Mononuclear cell (primary cell): Measurements from ENCODE around the gene TMF1. TPM values are rescaled to one million over a fixed set of nuclear protein-coding genes. Genes with fewer than 3 reads are reported as not detected.
A peak's percentile ranks its signal among the peaks of the same experiment; 100 is the strongest.

Experiments
- H3K27me3 ChIP-seq: 2 replicates; pipeline ENCODE4 v1.6.0; 2011; ENCODE audit warnings: low read length, control low read depth; ENCODE audit not compliant: insufficient read depth
- H3K4me1 ChIP-seq: 2 replicates; pipeline ENCODE4 v1.5.1; 2011; ENCODE audit warnings: mild to moderate bottlenecking, low read length, control low read depth; ENCODE audit not compliant: insufficient read depth
- H3K4me3 ChIP-seq: 2 replicates; pipeline ENCODE4 v1.5.1; 2011; ENCODE audit warnings: mild to moderate bottlenecking, low read length, moderate library complexity
- H3K9me3 ChIP-seq: 2 replicates; pipeline ENCODE4 v1.5.1; 2011; ENCODE audit warnings: low read depth, mild to moderate bottlenecking, control low read depth, low read length
- total RNA-seq: library from RNA; depleted of rRNA; stranded (reverse); fragments of >200 nt; gene quantifications from one replicate; pipeline ENCODE4 v1.2.3, GENCODE V29; 2012

Gene TMF1
- total RNA-seq, 1 donor: 81.4 TPM

GRCh38 chr3:69058180-69058946, 6.2 kb upstream of the TMF1 start:
- Histone ChIP-seq H3K9me3 (no peaks in the 10 kb centered on the region), H3K27me3 (no peaks in the 10 kb centered on the region), H3K4me1 (peaks cover 16% of the 10 kb centered on the region), H3K4me3 (no peak overlapping the region)

GRCh38 chr3:69052472-69052898, 352 bp upstream of the TMF1 start:
- Histone ChIP-seq H3K4me3 (peak overlapping the region; percentile 77), H3K27me3 (no peaks in the 10 kb centered on the region), H3K9me3 (no peaks in the 10 kb centered on the region), H3K4me1 (peaks cover 25% of the 10 kb centered on the region)

- H3K9me3 ChIP-seq: no peaks in the 10 kb centered on the region
- H3K4me3 ChIP-seq: no peak overlapping the region
- peaks cover 25% of the 10 kb centered on the region for H3K4me1 ChIP-seq
- H3K27me3 ChIP-seq: no peaks in the 10 kb centered on the region
Observed at GRCh38 chr3:69048990-69049389, 3.1 kb downstream of the TMF1 start.

- no peaks in the 10 kb centered on the region for H3K27me3 ChIP-seq
- no peak overlapping the region for H3K4me3 ChIP-seq
- H3K4me1 ChIP-seq: peaks cover 5% of the 10 kb centered on the region
- H3K9me3 ChIP-seq: no peaks in the 10 kb centered on the region
Observed at GRCh38 chr3:69044608-69045007, 7.5 kb downstream of the TMF1 start.

GRCh38 chr3:69033470-69033869, 18.7 kb downstream of the TMF1 start:
- no peaks in the 10 kb centered on the region for H3K27me3 ChIP-seq
- H3K9me3 ChIP-seq: no peaks in the 10 kb centered on the region
- peaks cover 10% of the 10 kb centered on the region for H3K4me1 ChIP-seq
- H3K4me3 ChIP-seq: no peak overlapping the region

- Histone ChIP-seq H3K9me3 (no peaks in the 10 kb centered on the region), H3K4me3 (no peak overlapping the region), H3K4me1 (peaks cover 10% of the 10 kb centered on the region), H3K27me3 (no peaks in the 10 kb centered on the region)
Observed at GRCh38 chr3:69032737-69033136, 19.4 kb downstream of the TMF1 start.

GRCh38 chr3:69032142-69032541, 20.0 kb downstream of the TMF1 start:
- Histone ChIP-seq H3K4me3 (no peak overlapping the region), H3K9me3 (no peaks in the 10 kb centered on the region), H3K4me1 (peaks cover 10% of the 10 kb centered on the region), H3K27me3 (no peaks in the 10 kb centered on the region)

GRCh38 chr3:69031635-69032034, 20.5 kb downstream of the TMF1 start:
- Histone ChIP-seq H3K4me3 (no peak overlapping the region), H3K9me3 (no peaks in the 10 kb centered on the region), H3K27me3 (no peaks in the 10 kb centered on the region), H3K4me1 (peaks cover 10% of the 10 kb centered on the region)

- H3K4me1 ChIP-seq: no peaks in the 10 kb centered on the region
- no peaks in the 10 kb centered on the region for H3K9me3 ChIP-seq
- H3K4me3 ChIP-seq: no peak overlapping the region
- no peaks in the 10 kb centered on the region for H3K27me3 ChIP-seq
Observed at GRCh38 chr3:69020857-69021256, 31.3 kb downstream of the TMF1 start.

- H3K4me1 ChIP-seq: no peaks in the 10 kb centered on the region
- no peak overlapping the region for H3K4me3 ChIP-seq
- H3K9me3 ChIP-seq: no peaks in the 10 kb centered on the region
- H3K27me3 ChIP-seq: no peaks in the 10 kb centered on the region
Observed at GRCh38 chr3:69020424-69020823, 31.7 kb downstream of the TMF1 start.

- no peaks in the 10 kb centered on the region for H3K9me3 ChIP-seq
- no peak overlapping the region for H3K4me3 ChIP-seq
- H3K4me1 ChIP-seq: peaks cover 16% of the 10 kb centered on the region
- no peaks in the 10 kb centered on the region for H3K27me3 ChIP-seq
Observed at GRCh38 chr3:69016901-69017300, 35.2 kb downstream of the TMF1 start.

- Histone ChIP-seq H3K4me1 (peaks cover 16% of the 10 kb centered on the region), H3K27me3 (no peaks in the 10 kb centered on the region), H3K4me3 (no peak overlapping the region), H3K9me3 (no peaks in the 10 kb centered on the region)
Observed at GRCh38 chr3:69016102-69016501, 36.0 kb downstream of the TMF1 start.

- Histone ChIP-seq H3K4me1 (peaks cover 16% of the 10 kb centered on the region), H3K4me3 (peak overlapping the region; percentile 70), H3K27me3 (no peaks in the 10 kb centered on the region)
Observed at GRCh38 chr3:69014022-69014580, 38.0 kb downstream of the TMF1 start.

GRCh38 chr3:69013253-69014021, 38.7 kb downstream of the TMF1 start, which contains the start of gene EOGT:
EOGT (minus strand) TSS chr3:69013684; CDS start chr3:69009846, 3,838 bp downstream.
- Histone ChIP-seq H3K9me3 (no peaks in the 10 kb centered on the region), H3K4me1 (peaks cover 16% of the 10 kb centered on the region), H3K27me3 (no peaks in the 10 kb centered on the region), H3K4me3 (peak within 1 kb of the TSS; percentile 70)

More at GRCh38 chr3:69014022-69014580, 38.0 kb downstream of the TMF1 start:
- H3K9me3 ChIP-seq: no peaks in the 10 kb centered on the region

GRCh38 chr3:69012800-69013252, 39.3 kb downstream of the TMF1 start:
- H3K4me1 ChIP-seq: peaks cover 16% of the 10 kb centered on the region
- no peaks in the 10 kb centered on the region for H3K9me3 ChIP-seq
- peak overlapping the region; percentile 70 for H3K4me3 ChIP-seq
- no peaks in the 10 kb centered on the region for H3K27me3 ChIP-seq
